ENCODE results near the gene ZMAT5. TPM values are rescaled to one million over a fixed set of nuclear protein-coding genes. Genes with fewer than 3 reads are reported as not detected.

The ZMAT5 gene
- total RNA-seq, 1 experiment from 2014 or later = 13.4 TPM

GRCh38 chr22:29713156-29713727 is 53.6 kb downstream of the ZMAT5 start:
- POLR2A ChIA-PET = no interaction called here
- TF ChIP-seq ZNF423 (CRISPR knock-in tag; IDR thresholded peaks at IDR 0.05) = no peak
- TF ChIP-seq, protein P1, sequence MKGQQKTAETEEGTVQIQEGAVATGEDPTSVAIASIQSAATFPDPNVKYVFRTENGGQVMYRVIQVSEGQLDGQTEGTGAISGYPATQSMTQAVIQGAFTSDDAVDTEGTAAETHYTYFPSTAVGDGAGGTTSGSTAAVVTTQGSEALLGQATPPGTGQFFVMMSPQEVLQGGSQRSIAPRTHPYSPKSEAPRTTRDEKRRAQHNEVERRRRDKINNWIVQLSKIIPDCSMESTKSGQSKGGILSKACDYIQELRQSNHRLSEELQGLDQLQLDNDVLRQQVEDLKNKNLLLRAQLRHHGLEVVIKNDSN (CRISPR knock-in tag; IDR thresholded peaks at IDR 0.05) = no peak
- no peak for TF ChIP-seq CREB1 (CRISPR knock-in tag; IDR thresholded peaks at IDR 0.05)
- TF ChIP-seq, protein P2, sequence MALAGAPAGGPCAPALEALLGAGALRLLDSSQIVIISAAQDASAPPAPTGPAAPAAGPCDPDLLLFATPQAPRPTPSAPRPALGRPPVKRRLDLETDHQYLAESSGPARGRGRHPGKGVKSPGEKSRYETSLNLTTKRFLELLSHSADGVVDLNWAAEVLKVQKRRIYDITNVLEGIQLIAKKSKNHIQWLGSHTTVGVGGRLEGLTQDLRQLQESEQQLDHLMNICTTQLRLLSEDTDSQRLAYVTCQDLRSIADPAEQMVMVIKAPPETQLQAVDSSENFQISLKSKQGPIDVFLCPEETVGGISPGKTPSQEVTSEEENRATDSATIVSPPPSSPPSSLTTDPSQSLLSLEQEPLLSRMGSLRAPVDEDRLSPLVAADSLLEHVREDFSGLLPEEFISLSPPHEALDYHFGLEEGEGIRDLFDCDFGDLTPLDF (CRISPR knock-in tag; IDR thresholded peaks at IDR 0.05) = no peak
- no peak for TF ChIP-seq PREB (CRISPR knock-in tag; IDR thresholded peaks at IDR 0.05; ENCODE audit: borderline replicate concordance)
- TF ChIP-seq ATF6 (CRISPR knock-in tag; IDR thresholded peaks at IDR 0.05) = no peak
- no peak for TF ChIP-seq SP1 (CRISPR knock-in tag; conservative IDR thresholded peaks at IDR 0.05)
- TF ChIP-seq NR3C1 (CRISPR knock-in tag; conservative IDR thresholded peaks at IDR 0.05; ENCODE audit: low read depth) = no peak
- no peak for TF ChIP-seq NFE2L1 (CRISPR knock-in tag; IDR thresholded peaks at IDR 0.05)
- TF ChIP-seq, protein P3, sequence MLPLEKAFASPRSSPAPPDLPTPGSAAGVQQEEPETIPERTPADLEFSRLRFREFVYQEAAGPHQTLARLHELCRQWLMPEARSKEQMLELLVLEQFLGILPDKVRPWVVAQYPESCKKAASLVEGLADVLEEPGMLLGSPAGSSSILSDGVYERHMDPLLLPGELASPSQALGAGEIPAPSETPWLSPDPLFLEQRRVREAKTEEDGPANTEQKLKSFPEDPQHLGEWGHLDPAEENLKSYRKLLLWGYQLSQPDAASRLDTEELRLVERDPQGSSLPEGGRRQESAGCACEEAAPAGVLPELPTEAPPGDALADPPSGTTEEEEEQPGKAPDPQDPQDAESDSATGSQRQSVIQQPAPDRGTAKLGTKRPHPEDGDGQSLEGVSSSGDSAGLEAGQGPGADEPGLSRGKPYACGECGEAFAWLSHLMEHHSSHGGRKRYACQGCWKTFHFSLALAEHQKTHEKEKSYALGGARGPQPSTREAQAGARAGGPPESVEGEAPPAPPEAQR (CRISPR knock-in tag; IDR thresholded peaks at IDR 0.05) = no peak
- no peak for TF ChIP-seq NFATC4 (CRISPR knock-in tag; IDR thresholded peaks at IDR 0.05)
- TF ChIP-seq GTF2I (CRISPR knock-in tag; conservative IDR thresholded peaks at IDR 0.05) = no peak
- TF ChIP-seq E2F5 (CRISPR knock-in tag; IDR thresholded peaks at IDR 0.05) = no peak
- no peak for TF ChIP-seq ETV6 (CRISPR knock-in tag; IDR thresholded peaks at IDR 0.05)
- no peak for TF ChIP-seq ZNF138 (CRISPR knock-in tag; conservative IDR thresholded peaks at IDR 0.05)
- TF ChIP-seq TEAD1 (CRISPR knock-in tag; IDR thresholded peaks at IDR 0.05) = no peak
- TF ChIP-seq, protein P4, sequence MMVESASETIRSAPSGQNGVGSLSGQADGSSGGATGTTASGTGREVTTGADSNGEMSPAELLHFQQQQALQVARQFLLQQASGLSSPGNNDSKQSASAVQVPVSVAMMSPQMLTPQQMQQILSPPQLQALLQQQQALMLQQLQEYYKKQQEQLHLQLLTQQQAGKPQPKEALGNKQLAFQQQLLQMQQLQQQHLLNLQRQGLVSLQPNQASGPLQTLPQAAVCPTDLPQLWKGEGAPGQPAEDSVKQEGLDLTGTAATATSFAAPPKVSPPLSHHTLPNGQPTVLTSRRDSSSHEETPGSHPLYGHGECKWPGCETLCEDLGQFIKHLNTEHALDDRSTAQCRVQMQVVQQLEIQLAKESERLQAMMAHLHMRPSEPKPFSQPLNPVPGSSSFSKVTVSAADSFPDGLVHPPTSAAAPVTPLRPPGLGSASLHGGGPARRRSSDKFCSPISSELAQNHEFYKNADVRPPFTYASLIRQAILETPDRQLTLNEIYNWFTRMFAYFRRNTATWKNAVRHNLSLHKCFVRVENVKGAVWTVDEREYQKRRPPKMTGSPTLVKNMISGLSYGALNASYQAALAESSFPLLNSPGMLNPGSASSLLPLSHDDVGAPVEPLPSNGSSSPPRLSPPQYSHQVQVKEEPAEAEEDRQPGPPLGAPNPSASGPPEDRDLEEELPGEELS (CRISPR knock-in tag; IDR thresholded peaks at IDR 0.05) = no peak
- no peak for TF ChIP-seq MYBL2 (CRISPR knock-in tag; IDR thresholded peaks at IDR 0.05)
- TF ChIP-seq, protein P5, sequence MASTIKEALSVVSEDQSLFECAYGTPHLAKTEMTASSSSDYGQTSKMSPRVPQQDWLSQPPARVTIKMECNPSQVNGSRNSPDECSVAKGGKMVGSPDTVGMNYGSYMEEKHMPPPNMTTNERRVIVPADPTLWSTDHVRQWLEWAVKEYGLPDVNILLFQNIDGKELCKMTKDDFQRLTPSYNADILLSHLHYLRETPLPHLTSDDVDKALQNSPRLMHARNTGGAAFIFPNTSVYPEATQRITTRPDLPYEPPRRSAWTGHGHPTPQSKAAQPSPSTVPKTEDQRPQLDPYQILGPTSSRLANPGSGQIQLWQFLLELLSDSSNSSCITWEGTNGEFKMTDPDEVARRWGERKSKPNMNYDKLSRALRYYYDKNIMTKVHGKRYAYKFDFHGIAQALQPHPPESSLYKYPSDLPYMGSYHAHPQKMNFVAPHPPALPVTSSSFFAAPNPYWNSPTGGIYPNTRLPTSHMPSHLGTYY (CRISPR knock-in tag; IDR thresholded peaks at IDR 0.05) = no peak
- CTCF ChIA-PET = no interaction called here
- Mint-ChIP-seq H3K36me3 (no peaks in the 10 kb centered on the region), H3K27me3 (ENCODE audit: low read depth) (peaks cover 22% of the 10 kb centered on the region), H3K27ac (no peak overlapping the region), H3K9me3 (no peaks in the 10 kb centered on the region), H3K4me3 (no peak overlapping the region), H3K4me1 (peaks cover 3% of the 10 kb centered on the region; the same call in 1 of the 2 replicates)
- ATAC-seq = no peak
- DNase-seq (ENCODE audit: low spot score) = no peak

Data from WTC11 (cell line).